ENCODE results near the gene ZNF823.

ZNF823 gene

DNA sequence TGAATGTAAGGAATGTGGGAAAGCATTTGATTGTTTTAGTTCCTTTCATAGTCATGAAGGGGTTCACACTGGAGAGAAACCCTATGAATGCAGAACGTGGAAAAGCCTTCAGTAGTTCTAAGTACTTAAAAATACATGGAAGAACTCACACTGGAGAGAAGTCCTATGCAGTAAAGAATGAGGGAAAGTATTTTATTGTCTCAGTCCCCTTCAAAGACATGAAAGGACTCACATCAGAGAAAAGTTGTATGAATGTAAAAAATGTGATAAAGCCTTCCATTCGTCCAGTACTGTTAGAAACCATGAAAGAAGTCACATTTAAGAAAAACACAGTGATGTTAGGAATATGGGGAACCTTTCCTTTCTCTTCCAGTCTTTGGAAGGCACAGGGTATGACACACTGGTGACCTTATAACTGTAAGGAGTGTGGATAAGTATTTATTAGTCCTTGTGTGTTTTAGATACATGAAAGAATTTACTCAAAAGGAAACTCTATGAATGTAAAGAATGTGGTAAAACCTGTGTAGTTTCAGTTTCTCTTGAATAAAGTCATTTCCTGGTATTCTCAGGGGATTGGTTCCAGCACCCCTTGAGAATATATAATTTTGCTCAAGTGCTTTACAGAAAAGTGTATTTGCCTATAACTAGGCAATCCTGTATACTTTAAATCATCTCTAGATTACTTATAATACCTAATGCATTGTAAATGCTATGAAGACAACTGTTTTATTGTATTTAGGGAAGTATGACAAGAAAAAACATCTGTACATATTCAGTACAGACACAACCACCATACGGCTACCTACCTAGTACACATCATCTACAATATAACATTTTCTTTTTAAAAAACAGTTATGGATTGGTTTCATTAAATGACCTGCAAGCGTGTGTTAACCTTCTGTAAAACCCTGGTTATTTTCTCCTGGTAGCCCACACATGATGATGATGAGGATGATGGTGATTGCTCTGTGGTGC is 52.8 kb downstream of the ZNF823 start:
- TF ChIP-seq TAF1 (IDR thresholded peaks at IDR 0.05; ENCODE audit: low read depth) = no peak
- TF ChIP-seq CREB1 (IDR thresholded peaks at IDR 0.05; ENCODE audit: low read depth) = no peak
- no peak for TF ChIP-seq FOXM1 (IDR thresholded peaks at IDR 0.05; ENCODE audit: borderline replicate concordance, low read depth)

DNA sequence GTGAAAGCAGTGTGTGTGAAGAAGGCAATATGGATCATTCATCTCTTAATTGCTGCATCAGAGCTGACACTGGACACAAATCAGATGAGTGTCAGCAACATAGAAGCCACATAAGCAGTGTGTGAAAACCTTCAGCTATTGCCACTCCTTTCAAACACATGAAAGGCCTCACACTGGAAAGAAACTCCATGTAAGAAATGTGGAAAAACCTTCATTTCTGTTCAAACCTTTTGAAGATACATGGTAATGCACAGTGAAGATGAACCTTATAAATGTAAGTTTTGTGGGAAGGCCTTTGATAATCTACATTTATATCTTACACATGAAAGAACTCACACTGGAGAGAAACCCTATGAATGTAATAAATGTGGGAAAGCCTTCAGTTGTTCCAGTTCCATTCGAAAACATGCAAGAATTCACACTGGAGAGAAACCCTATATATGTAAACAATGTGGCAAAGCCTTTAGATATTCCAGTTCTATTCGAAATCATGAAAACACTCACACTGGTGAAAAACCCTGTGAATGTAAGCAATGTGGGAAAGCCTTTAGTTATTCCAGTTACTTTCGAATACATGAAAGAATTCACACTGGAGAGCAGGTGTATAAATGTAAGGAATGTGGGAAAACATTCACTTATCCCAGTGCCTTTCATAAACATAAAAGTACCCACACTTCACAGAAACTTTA is 53.6 kb downstream of the ZNF823 start:
- TF ChIP-seq EGR1 (IDR thresholded peaks at IDR 0.05) (no peak), NFIC (IDR thresholded peaks at IDR 0.05) (no peak), EP300 (IDR thresholded peaks at IDR 0.05; ENCODE audit: borderline replicate concordance) (no peak), TCF12 (IDR thresholded peaks at IDR 0.05; ENCODE audit: low read depth) (no peak), CEBPB (IDR thresholded peaks at IDR 0.05) (no peak), TEAD4 (IDR thresholded peaks at IDR 0.05) (0 out of 2 replicates have a peak, but pooled peaks have one; percentile 1), REST (IDR thresholded peaks at IDR 0.05; ENCODE audit: low read depth) (no peak), ZBTB7A (IDR thresholded peaks at IDR 0.05; ENCODE audit: low read depth) (no peak), CREB1 (IDR thresholded peaks at IDR 0.05; ENCODE audit: low read depth) (no peak)

DNA sequence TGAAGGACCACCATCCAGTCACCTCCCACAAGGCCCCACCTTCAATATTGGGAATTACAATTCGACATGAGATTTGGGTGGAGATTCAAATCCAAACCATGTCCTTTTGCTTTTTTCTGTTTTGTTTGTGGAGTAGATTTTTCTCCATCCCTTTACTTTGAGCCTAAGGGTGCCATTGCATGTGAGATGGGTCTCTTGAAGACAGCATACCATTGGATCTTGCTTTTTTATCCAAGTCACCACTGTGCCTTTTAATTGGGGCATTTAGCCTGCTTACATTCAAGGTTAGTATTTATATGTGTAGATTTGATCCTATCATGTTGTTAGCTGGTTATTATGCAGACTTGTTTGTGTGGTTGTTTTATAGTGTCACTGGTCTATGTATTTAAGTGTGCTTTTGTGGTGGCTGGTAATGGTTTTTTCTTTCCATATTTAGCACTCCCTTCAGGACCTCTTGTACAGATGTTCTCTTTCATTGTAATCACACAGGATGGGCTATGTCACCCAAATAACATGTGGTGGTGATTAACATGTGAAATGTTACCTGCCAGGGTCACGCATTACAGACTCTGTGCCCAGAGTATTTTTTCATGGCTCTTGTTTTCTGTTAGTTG is 58.0 kb downstream of the ZNF823 start:
- TF ChIP-seq CEBPB (IDR thresholded peaks at IDR 0.05) (no peak), NFIC (IDR thresholded peaks at IDR 0.05) (no peak), USF1 (IDR thresholded peaks at IDR 0.05) (no peak), RAD21 (IDR thresholded peaks at IDR 0.05; ENCODE audit: low read depth) (no peak), FOXM1 (IDR thresholded peaks at IDR 0.05; ENCODE audit: borderline replicate concordance, low read depth) (no peak), REST (IDR thresholded peaks at IDR 0.05; ENCODE audit: low read depth) (no peak), YY1 (IDR thresholded peaks at IDR 0.05; ENCODE audit: low read depth) (no peak), ZBTB7A (IDR thresholded peaks at IDR 0.05; ENCODE audit: low read depth) (no peak), TCF12 (IDR thresholded peaks at IDR 0.05; ENCODE audit: low read depth) (no peak), TEAD4 (IDR thresholded peaks at IDR 0.05) (no peak), EGR1 (IDR thresholded peaks at IDR 0.05) (no peak), EP300 (IDR thresholded peaks at IDR 0.05; ENCODE audit: borderline replicate concordance) (no peak), MAX (IDR thresholded peaks at IDR 0.05) (no peak)

DNA sequence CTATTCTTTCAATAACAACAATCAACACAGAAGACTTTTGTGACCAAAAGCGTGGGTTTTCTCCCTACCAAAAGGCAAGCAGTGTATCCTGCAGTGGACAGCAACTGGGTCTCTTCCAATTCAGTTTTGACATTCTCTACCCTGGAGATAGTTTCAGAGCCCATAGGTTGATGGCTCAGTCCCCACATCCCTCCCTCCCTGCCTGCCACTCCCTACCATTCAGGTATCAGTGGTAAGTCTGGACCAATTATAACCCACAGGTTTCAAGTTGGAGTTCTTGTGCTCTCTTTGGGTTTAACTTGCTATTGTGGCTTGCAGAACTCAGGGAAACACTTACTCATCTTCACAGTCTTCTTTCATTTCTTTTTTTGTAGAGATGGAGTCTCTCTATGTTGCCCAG is 60.2 kb downstream of the ZNF823 start:
- TF ChIP-seq TCF12 (IDR thresholded peaks at IDR 0.05; ENCODE audit: low read depth) (no peak), CREB1 (IDR thresholded peaks at IDR 0.05; ENCODE audit: low read depth) (no peak), REST (IDR thresholded peaks at IDR 0.05; ENCODE audit: low read depth) (no peak), FOXM1 (IDR thresholded peaks at IDR 0.05; ENCODE audit: borderline replicate concordance, low read depth) (no peak), NFIC (IDR thresholded peaks at IDR 0.05) (no peak), YY1 (IDR thresholded peaks at IDR 0.05; ENCODE audit: low read depth) (no peak), TAF1 (IDR thresholded peaks at IDR 0.05; ENCODE audit: low read depth) (no peak), CEBPB (IDR thresholded peaks at IDR 0.05) (no peak), USF1 (IDR thresholded peaks at IDR 0.05) (no peak), TEAD4 (IDR thresholded peaks at IDR 0.05) (no peak), RAD21 (IDR thresholded peaks at IDR 0.05; ENCODE audit: low read depth) (no peak), EGR1 (IDR thresholded peaks at IDR 0.05) (no peak), ZBTB7A (IDR thresholded peaks at IDR 0.05; ENCODE audit: low read depth) (no peak), MAX (IDR thresholded peaks at IDR 0.05) (no peak)
